ENCODE results near the gene NDUFB3.

GRCh38 chr2:201127152-201127511 lies 55.3 kb downstream of the NDUFB3 start:
- TF ChIP-seq EZH2 (IDR thresholded peaks at IDR 0.05; ENCODE audit: borderline replicate concordance, insufficient read depth, low read depth, low read length, poor library complexity, severe bottlenecking), result no peak
- no peak for TF ChIP-seq CTCF (IDR thresholded peaks at IDR 0.05)
